ENCODE data around the gene L3MBTL4. TPM values are rescaled to one million over a fixed set of nuclear protein-coding genes. Genes with fewer than 3 reads are reported as not detected.

L3MBTL4 gene
- total RNA-seq, 4 donors from 2014 or later, result 11.3 to 16.3 (median 11.8) TPM

DNA sequence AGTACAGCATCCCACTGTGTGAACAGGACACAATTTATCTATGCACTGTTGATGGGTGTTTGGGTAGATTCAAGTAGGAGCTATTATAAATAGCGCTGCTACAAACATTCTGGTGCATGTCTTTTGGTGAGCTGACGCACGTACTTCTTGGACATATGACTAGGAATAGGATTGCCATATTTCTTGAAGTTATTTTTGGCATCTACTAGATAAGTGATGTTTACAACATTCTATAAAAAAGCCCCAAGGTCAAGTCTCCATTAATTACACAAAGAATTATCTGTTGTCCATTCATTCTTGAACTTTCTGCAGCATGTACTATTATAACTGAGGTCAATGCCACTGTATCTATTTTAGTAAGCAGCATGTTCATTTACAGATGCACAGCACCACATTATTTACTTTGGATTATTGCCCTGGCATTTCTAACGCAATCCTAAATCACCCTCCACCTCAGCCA is 293.9 kb downstream of the L3MBTL4 start:
- H3K4me3 ChIP-seq (ENCODE audit: low read depth, poor library complexity, severe bottlenecking), result no peak overlapping the region
- WGBS, 2 donors, result 69 to 76% methylated on average over 4 of the region's 4 CpGs
- no peak for DNase-seq (ENCODE audit: low spot score in 2 of 2)
- intact Hi-C loops (cut with DNase I; ENCODE audit: low total_unique reads), result no loop called here
- TF ChIP-seq, protein P1, sequence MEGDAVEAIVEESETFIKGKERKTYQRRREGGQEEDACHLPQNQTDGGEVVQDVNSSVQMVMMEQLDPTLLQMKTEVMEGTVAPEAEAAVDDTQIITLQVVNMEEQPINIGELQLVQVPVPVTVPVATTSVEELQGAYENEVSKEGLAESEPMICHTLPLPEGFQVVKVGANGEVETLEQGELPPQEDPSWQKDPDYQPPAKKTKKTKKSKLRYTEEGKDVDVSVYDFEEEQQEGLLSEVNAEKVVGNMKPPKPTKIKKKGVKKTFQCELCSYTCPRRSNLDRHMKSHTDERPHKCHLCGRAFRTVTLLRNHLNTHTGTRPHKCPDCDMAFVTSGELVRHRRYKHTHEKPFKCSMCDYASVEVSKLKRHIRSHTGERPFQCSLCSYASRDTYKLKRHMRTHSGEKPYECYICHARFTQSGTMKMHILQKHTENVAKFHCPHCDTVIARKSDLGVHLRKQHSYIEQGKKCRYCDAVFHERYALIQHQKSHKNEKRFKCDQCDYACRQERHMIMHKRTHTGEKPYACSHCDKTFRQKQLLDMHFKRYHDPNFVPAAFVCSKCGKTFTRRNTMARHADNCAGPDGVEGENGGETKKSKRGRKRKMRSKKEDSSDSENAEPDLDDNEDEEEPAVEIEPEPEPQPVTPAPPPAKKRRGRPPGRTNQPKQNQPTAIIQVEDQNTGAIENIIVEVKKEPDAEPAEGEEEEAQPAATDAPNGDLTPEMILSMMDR (IDR thresholded peaks at IDR 0.05), result no peak
- TF ChIP-seq POLR2A (IDR thresholded peaks at IDR 0.05), result no peak

DNA sequence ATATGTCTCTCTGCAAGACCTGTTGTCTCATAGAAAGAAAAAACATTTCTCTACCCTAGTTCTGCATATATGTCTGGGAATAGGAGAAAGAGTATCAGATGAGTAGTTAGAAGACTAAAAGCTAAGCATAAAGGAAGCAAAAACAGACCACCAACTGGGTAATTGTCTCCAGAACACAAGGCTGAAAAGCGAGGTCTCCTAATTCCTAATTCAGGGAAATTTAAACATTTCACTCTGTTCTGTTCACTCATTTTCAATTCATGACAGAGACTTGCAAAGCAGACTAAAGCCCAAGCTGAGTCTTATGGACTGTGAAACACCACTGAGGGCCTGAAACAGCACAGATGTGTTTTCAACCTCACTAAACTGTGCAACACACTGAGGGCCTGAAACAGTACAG is 294.9 kb downstream of the L3MBTL4 start:
- intact Hi-C loops (cut with DNase I; ENCODE audit: low total_unique reads), result no loop called here
- no peak for DNase-seq (ENCODE audit: low spot score in 2 of 2)
- H3K4me3 ChIP-seq (ENCODE audit: low read depth, poor library complexity, severe bottlenecking), result no peak overlapping the region
- 95 to 97% methylated on average over 1 of the region's 1 CpG for WGBS, 2 donors
- no peak for TF ChIP-seq POLR2A (IDR thresholded peaks at IDR 0.05)
- TF ChIP-seq, protein P1 (IDR thresholded peaks at IDR 0.05), result no peak

DNA sequence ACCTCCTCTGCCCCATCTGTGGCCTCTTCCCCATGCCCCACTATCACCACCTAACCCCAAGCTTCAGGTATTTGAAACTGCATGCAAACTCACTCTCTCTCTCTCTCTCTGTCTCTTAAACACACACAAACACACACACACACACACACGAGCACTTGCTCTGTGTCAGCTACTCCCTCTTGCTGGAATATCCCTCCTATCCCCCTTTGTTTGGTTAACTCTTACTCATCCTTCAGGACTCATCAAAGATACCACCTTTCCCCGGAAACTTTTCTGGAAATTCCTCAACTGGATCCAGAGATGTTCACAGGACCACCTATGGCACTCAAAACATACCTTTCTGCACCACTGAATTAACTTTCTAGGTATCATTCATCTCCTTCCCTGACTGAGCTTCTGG is 296.6 kb downstream of the L3MBTL4 start:
- no peak overlapping the region for H3K4me3 ChIP-seq (ENCODE audit: low read depth, poor library complexity, severe bottlenecking)
- WGBS, 2 donors, result 74 to 85% methylated on average over 2 of the region's 2 CpGs
- no peak for TF ChIP-seq POLR2A (IDR thresholded peaks at IDR 0.05)
- TF ChIP-seq, protein P1 (IDR thresholded peaks at IDR 0.05), result no peak
- DNase-seq (ENCODE audit: low spot score in 2 of 2), result no peak
- intact Hi-C loops (cut with DNase I; ENCODE audit: low total_unique reads), result no loop called here

GRCh38 chr18:6115710-6116109 is 299.0 kb downstream of the L3MBTL4 start:
- DNase-seq (ENCODE audit: low spot score in 2 of 2), result no peak
- 97 to 98% methylated on average over 4 of the region's 4 CpGs for WGBS, 2 donors
- intact Hi-C loops (cut with DNase I; ENCODE audit: low total_unique reads), result no loop called here
- no peak for TF ChIP-seq POLR2A (IDR thresholded peaks at IDR 0.05)
- TF ChIP-seq, protein P1 (IDR thresholded peaks at IDR 0.05), result no peak
- H3K4me3 ChIP-seq (ENCODE audit: low read depth, poor library complexity, severe bottlenecking), result no peak overlapping the region

DNA sequence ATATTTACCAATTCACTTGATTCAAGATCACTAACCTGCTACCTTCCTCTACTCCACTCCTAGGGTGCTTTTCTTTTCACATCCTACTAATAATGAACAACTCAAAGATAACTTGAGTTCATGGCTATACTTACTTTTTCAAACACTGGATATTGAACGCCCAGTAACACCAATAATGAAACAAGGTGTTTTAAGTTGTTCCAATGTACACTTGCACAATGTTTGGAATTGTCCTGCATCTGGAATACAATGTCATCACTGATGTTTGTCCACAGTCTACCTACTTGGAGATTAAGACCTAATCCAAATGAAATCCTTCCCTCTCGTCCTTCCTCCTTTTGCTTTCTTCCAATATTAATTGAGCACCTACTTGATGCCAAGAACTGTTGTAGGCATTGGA is 301.1 kb downstream of the L3MBTL4 start:
- WGBS, 2 donors, result 97 to 98% methylated on average over 2 of the region's 2 CpGs
- DNase-seq (ENCODE audit: low spot score in 2 of 2), result no peak
- intact Hi-C loops (cut with DNase I; ENCODE audit: low total_unique reads), result no loop called here
- TF ChIP-seq POLR2A (IDR thresholded peaks at IDR 0.05), result no peak
- TF ChIP-seq, protein P1 (IDR thresholded peaks at IDR 0.05), result no peak
- no peak overlapping the region for H3K4me3 ChIP-seq (ENCODE audit: low read depth, poor library complexity, severe bottlenecking)

DNA sequence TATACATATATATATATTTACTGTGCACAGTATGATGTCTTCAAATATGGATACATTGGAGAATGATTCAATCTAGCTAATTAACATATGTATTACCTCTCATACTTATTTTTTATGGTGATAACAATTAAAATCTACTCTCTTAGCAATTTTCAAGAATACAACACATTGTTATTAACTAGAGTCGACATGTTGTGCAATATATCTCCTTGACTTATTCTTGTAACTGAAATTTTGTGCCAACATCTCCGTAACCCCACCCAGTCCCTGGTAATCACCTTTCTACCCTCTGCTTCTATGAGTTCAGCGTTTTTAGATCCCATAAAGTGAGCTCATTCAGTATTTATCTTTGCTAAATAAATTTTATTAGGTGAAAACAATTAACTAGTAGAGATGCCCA is 303.0 kb downstream of the L3MBTL4 start:
- TF ChIP-seq POLR2A (IDR thresholded peaks at IDR 0.05), result no peak
- TF ChIP-seq, protein P1 (IDR thresholded peaks at IDR 0.05), result no peak
- H3K4me3 ChIP-seq (ENCODE audit: low read depth, poor library complexity, severe bottlenecking), result no peak overlapping the region
- intact Hi-C loops (cut with DNase I; ENCODE audit: low total_unique reads), result no loop called here
- no peak for DNase-seq (ENCODE audit: low spot score in 2 of 2)
- WGBS, 2 donors, result 41 to 55% methylated on average over 3 of the region's 3 CpGs
